Measurements from ENCODE around the gene ACSL5. TPM values are rescaled to one million over a fixed set of nuclear protein-coding genes. Genes with fewer than 3 reads are reported as not detected.

Gene ACSL5
- total RNA-seq, 1 donor from 2014 or later: 9.3 TPM

DNA sequence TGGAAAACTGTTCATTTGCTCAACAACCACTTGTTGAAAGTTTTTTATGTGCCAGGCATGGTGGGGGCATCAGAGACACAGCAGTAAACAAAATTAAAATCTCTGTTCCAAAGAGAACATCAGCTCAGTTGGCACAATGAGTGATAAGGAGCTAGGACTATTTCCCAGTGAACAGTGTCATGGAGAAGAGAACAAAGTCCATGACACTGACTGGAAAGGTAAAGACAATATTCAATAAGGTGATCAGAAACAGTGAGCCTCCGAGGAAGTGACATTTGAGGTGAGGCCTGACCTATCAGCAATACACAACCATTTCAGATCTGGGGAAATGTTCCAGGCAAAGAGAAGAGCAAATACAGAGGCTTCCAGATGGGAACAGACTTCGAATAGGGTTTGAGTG lies 14.6 kb downstream of the ACSL5 start:
- intact Hi-C loops (cut with DNase I): no loop called here
- TF ChIP-seq, protein P1, sequence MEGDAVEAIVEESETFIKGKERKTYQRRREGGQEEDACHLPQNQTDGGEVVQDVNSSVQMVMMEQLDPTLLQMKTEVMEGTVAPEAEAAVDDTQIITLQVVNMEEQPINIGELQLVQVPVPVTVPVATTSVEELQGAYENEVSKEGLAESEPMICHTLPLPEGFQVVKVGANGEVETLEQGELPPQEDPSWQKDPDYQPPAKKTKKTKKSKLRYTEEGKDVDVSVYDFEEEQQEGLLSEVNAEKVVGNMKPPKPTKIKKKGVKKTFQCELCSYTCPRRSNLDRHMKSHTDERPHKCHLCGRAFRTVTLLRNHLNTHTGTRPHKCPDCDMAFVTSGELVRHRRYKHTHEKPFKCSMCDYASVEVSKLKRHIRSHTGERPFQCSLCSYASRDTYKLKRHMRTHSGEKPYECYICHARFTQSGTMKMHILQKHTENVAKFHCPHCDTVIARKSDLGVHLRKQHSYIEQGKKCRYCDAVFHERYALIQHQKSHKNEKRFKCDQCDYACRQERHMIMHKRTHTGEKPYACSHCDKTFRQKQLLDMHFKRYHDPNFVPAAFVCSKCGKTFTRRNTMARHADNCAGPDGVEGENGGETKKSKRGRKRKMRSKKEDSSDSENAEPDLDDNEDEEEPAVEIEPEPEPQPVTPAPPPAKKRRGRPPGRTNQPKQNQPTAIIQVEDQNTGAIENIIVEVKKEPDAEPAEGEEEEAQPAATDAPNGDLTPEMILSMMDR (IDR thresholded peaks at IDR 0.05): no peak
- no peaks in the 10 kb centered on the region for H3K27me3 ChIP-seq
- H3K4me3 ChIP-seq: no peak overlapping the region
- H3K27ac ChIP-seq: no peak overlapping the region
- no peaks in the 10 kb centered on the region for H3K9me3 ChIP-seq
- H3K36me3 ChIP-seq: no peaks in the 10 kb centered on the region
- no peak for DNase-seq (ENCODE audit: low spot score in 2 of 2)
- no peaks in the 10 kb centered on the region for H3K4me1 ChIP-seq

DNA sequence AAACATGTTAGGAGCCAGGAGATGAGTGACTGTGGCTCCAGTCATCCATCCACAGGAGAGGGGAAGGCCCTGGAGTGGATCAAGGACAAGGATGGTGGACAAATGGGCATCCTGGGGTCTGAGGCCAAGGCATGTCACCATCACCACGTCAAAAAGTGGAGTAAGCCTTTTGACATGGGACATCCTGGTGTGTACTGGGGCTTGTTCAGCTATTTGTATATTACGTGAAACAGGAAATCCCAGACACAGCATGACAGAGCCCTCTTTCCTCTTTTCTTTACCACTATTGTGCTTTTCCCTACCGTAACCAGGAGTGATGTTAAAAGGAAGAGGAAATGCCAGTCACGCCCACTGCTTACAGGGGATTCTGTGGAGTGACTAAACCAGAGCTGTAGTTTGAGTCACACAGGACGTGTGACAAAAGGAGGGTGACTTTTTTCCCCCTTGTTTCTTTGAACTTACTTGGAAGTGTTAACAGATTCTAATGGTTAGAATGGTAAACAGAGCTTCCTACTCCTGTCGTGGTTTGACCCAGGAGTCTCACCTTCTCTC lies 15.4 kb downstream of the ACSL5 start:
- intact Hi-C loops (cut with DNase I): no loop called here
- no peaks in the 10 kb centered on the region for H3K9me3 ChIP-seq
- H3K4me3 ChIP-seq: no peak overlapping the region
- DNase-seq (ENCODE audit: low spot score in 2 of 2): peak in 1 of 2 donors; percentile 29
- TF ChIP-seq, protein P1 (IDR thresholded peaks at IDR 0.05): no peak
- H3K36me3 ChIP-seq: no peaks in the 10 kb centered on the region
- no peaks in the 10 kb centered on the region for H3K4me1 ChIP-seq
- H3K27me3 ChIP-seq: no peaks in the 10 kb centered on the region
- peak overlapping the region in 1 of 2 donors; percentile 18 for H3K27ac ChIP-seq

DNA sequence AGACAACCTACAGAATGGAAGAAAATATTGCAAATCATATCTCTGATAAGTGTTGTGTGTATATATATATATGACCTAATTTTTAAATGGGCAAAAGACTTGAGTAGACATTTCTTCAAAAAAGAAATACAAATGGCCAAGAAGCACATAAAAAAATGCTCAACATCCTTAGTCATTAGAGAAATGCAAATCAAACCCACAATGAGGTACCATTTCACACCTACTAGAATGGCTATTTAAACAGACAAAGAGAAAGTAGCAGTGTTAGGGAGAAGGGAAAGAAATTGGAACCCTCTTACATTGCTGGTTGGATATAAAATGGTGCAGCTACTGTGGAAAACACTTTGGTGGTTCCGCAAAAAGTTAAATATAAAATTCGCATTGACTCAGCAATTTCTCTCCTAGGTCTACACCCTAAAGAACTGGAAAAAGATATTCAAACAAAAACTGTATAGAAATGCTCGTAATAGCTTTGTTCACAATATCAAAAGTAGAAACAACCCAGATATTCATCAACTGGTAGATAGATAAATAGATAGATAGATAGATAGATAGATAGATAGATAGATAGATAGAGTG lies 16.3 kb downstream of the ACSL5 start:
- no peaks in the 10 kb centered on the region for H3K4me1 ChIP-seq
- DNase-seq (ENCODE audit: low spot score in 2 of 2): no peak
- no peaks in the 10 kb centered on the region for H3K27me3 ChIP-seq
- TF ChIP-seq, protein P1 (IDR thresholded peaks at IDR 0.05): no peak
- H3K36me3 ChIP-seq: no peaks in the 10 kb centered on the region
- intact Hi-C loops (cut with DNase I): no loop called here
- no peak overlapping the region for H3K4me3 ChIP-seq
- no peaks in the 10 kb centered on the region for H3K9me3 ChIP-seq
- no peak overlapping the region for H3K27ac ChIP-seq

DNA sequence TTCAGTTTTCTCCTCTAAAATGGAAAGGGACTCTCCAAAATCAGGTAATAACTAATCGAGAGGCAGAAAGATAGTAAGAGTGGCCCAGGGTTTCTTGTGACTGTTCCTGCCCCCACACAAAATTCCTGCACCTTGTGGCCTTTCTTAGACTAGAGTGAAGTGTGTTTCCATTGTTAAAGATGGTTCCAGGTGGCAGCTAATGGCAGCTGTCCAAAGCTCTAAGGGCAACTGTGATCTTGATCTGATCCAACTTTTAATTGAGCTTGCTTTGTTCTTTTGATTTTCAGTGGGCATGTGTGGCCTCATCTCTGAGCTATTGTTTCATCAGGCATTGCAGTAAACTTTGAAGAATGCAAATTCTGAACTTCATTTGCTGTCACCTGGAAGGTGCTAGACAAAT lies 19.4 kb downstream of the ACSL5 start:
- TF ChIP-seq, protein P1 (IDR thresholded peaks at IDR 0.05): no peak
- no peaks in the 10 kb centered on the region for H3K36me3 ChIP-seq
- H3K9me3 ChIP-seq: no peaks in the 10 kb centered on the region
- no peaks in the 10 kb centered on the region for H3K27me3 ChIP-seq
- H3K4me3 ChIP-seq: no peak overlapping the region
- no peak for DNase-seq (ENCODE audit: low spot score in 2 of 2)
- no peaks in the 10 kb centered on the region for H3K4me1 ChIP-seq
- intact Hi-C loops (cut with DNase I): no loop called here
- no peak overlapping the region for H3K27ac ChIP-seq

DNA sequence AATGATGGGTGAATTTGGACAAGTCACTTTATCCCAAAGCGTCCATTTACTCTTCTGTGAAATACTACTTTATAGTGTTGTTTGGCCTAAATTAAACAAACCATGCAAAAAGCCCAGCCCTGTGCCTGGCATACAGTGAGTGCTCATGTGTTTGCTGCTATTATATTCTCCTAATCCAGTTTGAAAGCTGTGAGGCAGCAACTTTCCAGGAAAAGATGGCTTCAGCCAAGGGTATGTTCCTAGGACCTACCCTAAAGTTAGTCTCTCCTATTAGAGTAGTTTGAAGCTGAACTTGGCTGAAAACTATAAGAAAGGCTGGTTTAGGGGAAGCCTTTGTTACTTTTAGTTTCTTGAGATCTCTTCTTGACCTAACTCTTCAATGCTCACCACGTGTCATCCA lies 19.9 kb downstream of the ACSL5 start:
- Histone ChIP-seq H3K36me3 (no peaks in the 10 kb centered on the region), H3K4me3 (no peak overlapping the region), H3K27ac (no peak overlapping the region), H3K9me3 (no peaks in the 10 kb centered on the region), H3K27me3 (no peaks in the 10 kb centered on the region), H3K4me1 (no peaks in the 10 kb centered on the region)
- no peak for DNase-seq (ENCODE audit: low spot score in 2 of 2)
- intact Hi-C loops (cut with DNase I): no loop called here
- TF ChIP-seq, protein P1 (IDR thresholded peaks at IDR 0.05): no peak
